OCI-LY7 (cell line): ENCODE data around the gene COL16A1. TPM values are rescaled to one million over a fixed set of nuclear protein-coding genes. Genes with fewer than 3 reads are reported as not detected.

Source experiments
- Bru-seq: library from RNA; stranded (reverse); fragments of 400-500 nt; gene quantifications from one replicate; lab custom pipeline; 2021; lab: Mats Ljungman, UMichigan
- BruChase-seq, 2 experiments: library from RNA; stranded (reverse); fragments of 400-500 nt; gene quantifications; one replicate each; lab custom pipeline; 2021; lab: Mats Ljungman, UMichigan
- BruUV-seq: library from RNA; stranded (reverse); fragments of 400-500 nt; replicated peaks from 2 replicates; lab custom pipeline; 2021; lab: Mats Ljungman, UMichigan
- CTCF ChIA-PET: fragments of 300-600 bp; sonication (Branson Sonifier 250); formaldehyde crosslinking; loops from one replicate; lab custom pipeline; 2022; ENCODE audit warnings: antibody characterized with exemption; ENCODE audit not compliant: unreplicated experiment; lab: Charles Lee
- POLR2A ChIA-PET: fragments of 300-600 bp; sonication (Branson Sonifier 250); formaldehyde crosslinking; loops from one replicate; lab custom pipeline; 2022; ENCODE audit warnings: antibody characterized with exemption; lab: Charles Lee
- DNase-seq: peaks from one replicate; pipeline ENCODE4 v3.0.0-alpha.2; 2015; ENCODE audit warnings: low spot score
- H2AFZ ChIP-seq: fragments of 200-600 bp; sonication (generic), shearing (Covaris generic); 2 replicates; pipeline ENCODE4 v1.6.1; 2014; ENCODE audit warnings: mild to moderate bottlenecking, antibody characterized with exemption, low read length, moderate library complexity
- H3K27ac ChIP-seq: fragments of 200-600 bp; sonication (generic); 2 replicates; pipeline ENCODE4 v1.5.1; 2014; ENCODE audit warnings: mixed run types, low read depth, mild to moderate bottlenecking, moderate library complexity, low read length, inconsistent platforms; ENCODE audit not compliant: poor library complexity, severe bottlenecking
- H3K36me3 ChIP-seq: fragments of 200-600 bp; sonication (generic); 2 replicates; pipeline ENCODE4 v1.6.1; 2014; ENCODE audit warnings: mild to moderate bottlenecking, antibody characterized with exemption, low read length, moderate library complexity, mixed read lengths; ENCODE audit not compliant: insufficient read depth
- H3K4me1 ChIP-seq: fragments of 200-600 bp; sonication (generic); 2 replicates; pipeline ENCODE4 v1.5.1; 2014; ENCODE audit warnings: mild to moderate bottlenecking, low read length; ENCODE audit not compliant: insufficient read depth, poor library complexity, severe bottlenecking
- H3K4me2 ChIP-seq: fragments of 200-600 bp; sonication (generic); 2 replicates; pipeline ENCODE4 v1.6.1; 2014; ENCODE audit warnings: mild to moderate bottlenecking, low read length
- H3K4me3 ChIP-seq: fragments of 200-600 bp; sonication (generic); 2 replicates; pipeline ENCODE4 v1.5.1; 2014; ENCODE audit warnings: mild to moderate bottlenecking, low read depth, low read length; ENCODE audit not compliant: poor library complexity, severe bottlenecking
- H3K79me2 ChIP-seq: fragments of 200-600 bp; sonication (generic); 2 replicates; pipeline ENCODE4 v1.6.1; 2016; ENCODE audit warnings: low read depth, mild to moderate bottlenecking, low read length, moderate library complexity, mixed read lengths; ENCODE audit not compliant: insufficient read depth
- H3K9me2 ChIP-seq: fragments of 200-600 bp; sonication (generic); 2 replicates; pipeline ENCODE4 v1.6.1; 2016; ENCODE audit warnings: mild to moderate bottlenecking, low read length, mixed read lengths; ENCODE audit not compliant: insufficient read depth
- H3K9me3 ChIP-seq: fragments of 200-600 bp; sonication (generic); 2 replicates; pipeline ENCODE4 v1.6.1; 2014; ENCODE audit warnings: mild to moderate bottlenecking, mixed run types, low read length, mixed read lengths
- H4K20me1 ChIP-seq: fragments of 200-600 bp; sonication (generic); 2 replicates; pipeline ENCODE4 v1.6.1; 2014; ENCODE audit warnings: mild to moderate bottlenecking, antibody characterized with exemption, low read length, moderate library complexity, mixed read lengths; ENCODE audit not compliant: insufficient read depth
- EZH2phosphoT487 ChIP-seq: fragments of 200-600 bp; sonication (generic); IDR thresholded peaks from 2 replicates; pipeline ENCODE4 v1.6.1; 2018; ENCODE audit warnings: low read depth, borderline replicate concordance, mild to moderate bottlenecking, mixed run types, antibody characterized with exemption, low read length, moderate library complexity, mixed read lengths
- intact Hi-C: fragments of 100-400 bp; cut with micrococcal nuclease; formaldehyde crosslinking; loops from one replicate; pipeline ENCODE4 v1.10.0; 2022; ENCODE audit not compliant: unreplicated experiment
- long read RNA-seq: library from polyadenylated mRNA; stranded (forward); transcript quantifications from one replicate; pipeline ENCODE4 v2.0.0, GENCODE V29; 2022
- total RNA-seq, 2 experiments: library from RNA; depleted of rRNA in 1 of 2; stranded (reverse); fragments of >200 nt in 1 of 2; shearing (Covaris generic) in 1 of 2; gene quantifications; 2 replicates each; pipeline ENCODE4 v1.2.3, GENCODE V29; 2014 to 2022
- TF ChIP-seq, protein P1 (sequence below): fragments of 200-600 bp; sonication (generic); conservative IDR thresholded peaks from 2 replicates; pipeline ENCODE4 v1.5.1; 2014; ENCODE audit warnings: mild to moderate bottlenecking, antibody characterized with exemption, low read length, moderate library complexity, mixed read lengths

Gene COL16A1
- total RNA-seq (2014; rRNA removed; shearing (Covaris generic)) (not detected in 2 replicates), total RNA-seq (2022) (not detected in 2 replicates), Bru-seq, nascent RNA (not detected), BruChase-seq, experiment 1, labeled RNA remaining after a 6-hour chase (not detected), BruChase-seq, experiment 2, labeled RNA remaining after a 2-hour chase (not detected)
- long read RNA-seq, result 0 reads

DNA sequence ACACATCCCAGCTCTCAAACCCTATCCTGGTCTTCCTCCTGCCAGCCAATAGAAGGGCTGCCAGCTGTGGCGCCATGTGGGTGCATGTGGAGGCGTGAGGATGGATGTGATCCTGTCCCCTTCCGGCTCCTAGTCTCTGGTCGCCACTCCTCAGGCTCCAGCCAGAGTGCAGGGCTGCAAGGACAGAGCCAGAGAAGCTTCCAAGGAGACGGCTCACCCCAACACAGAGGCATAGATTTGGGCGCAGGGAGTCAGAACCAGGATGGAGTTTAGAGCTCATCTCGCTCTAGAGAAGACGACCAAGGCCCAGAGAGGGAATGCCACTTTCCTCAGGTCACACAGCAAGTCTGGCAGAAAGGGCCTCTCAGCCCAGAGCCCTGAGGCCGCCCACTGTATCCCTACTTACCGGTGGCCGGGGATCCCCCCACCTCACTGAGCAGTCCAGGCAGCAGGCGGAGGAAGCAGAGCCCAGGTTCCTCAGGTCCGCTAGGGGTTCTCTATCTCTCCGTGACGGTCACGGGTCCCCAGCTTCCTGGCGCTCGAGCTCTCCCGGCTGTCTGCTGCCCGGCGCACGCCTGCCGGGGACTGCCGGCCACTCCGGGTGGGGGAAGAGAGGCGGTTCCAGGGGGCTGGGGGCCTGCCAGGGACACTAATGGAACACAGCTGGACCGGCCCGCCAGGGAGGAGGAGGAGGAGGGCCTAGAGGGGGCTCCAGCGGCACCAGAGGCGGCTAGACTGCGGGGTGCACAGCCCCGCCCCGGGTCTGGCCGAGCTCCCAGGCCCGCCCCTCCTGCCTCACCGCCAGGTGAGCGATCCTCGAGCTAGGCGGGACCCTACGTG is at the start of gene COL16A1:
COL16A1 (minus strand) TSS at position 587 of the 840 bp plus-strand sequence. CDS start 1,824 bp downstream, outside the sequence.
- TF ChIP-seq, protein P1, sequence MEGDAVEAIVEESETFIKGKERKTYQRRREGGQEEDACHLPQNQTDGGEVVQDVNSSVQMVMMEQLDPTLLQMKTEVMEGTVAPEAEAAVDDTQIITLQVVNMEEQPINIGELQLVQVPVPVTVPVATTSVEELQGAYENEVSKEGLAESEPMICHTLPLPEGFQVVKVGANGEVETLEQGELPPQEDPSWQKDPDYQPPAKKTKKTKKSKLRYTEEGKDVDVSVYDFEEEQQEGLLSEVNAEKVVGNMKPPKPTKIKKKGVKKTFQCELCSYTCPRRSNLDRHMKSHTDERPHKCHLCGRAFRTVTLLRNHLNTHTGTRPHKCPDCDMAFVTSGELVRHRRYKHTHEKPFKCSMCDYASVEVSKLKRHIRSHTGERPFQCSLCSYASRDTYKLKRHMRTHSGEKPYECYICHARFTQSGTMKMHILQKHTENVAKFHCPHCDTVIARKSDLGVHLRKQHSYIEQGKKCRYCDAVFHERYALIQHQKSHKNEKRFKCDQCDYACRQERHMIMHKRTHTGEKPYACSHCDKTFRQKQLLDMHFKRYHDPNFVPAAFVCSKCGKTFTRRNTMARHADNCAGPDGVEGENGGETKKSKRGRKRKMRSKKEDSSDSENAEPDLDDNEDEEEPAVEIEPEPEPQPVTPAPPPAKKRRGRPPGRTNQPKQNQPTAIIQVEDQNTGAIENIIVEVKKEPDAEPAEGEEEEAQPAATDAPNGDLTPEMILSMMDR, result no peak
- TF ChIP-seq EZH2phosphoT487, result no peak
- DNase-seq, result no peak
- intact Hi-C loops, result no loop called here
- Histone ChIP-seq H4K20me1 (no peaks in the 10 kb centered on the region), H3K36me3 (no peaks in the 10 kb centered on the region), H3K27ac (no peak within 1 kb of the TSS), H3K4me1 (no peaks in the 10 kb centered on the region), H3K9me2 (no peaks in the 10 kb centered on the region), H3K4me3 (no peak within 1 kb of the TSS), H3K9me3 (no peaks in the 10 kb centered on the region), H3K79me2 (no peaks in the 10 kb centered on the region), H3K4me2 (no peak within 1 kb of the TSS), H2AFZ (no peak within 1 kb of the TSS)
- POLR2A ChIA-PET, result interaction anchor here (0.6 to 1.1 kb wide), 3 partner anchors 10 to 872 kb away, joined by 3 to 6 read pairs (median 3); no protein-coding TSS in a partner anchor
- CTCF ChIA-PET, result no interaction called here
- no TSS peak for BruUV-seq

DNA sequence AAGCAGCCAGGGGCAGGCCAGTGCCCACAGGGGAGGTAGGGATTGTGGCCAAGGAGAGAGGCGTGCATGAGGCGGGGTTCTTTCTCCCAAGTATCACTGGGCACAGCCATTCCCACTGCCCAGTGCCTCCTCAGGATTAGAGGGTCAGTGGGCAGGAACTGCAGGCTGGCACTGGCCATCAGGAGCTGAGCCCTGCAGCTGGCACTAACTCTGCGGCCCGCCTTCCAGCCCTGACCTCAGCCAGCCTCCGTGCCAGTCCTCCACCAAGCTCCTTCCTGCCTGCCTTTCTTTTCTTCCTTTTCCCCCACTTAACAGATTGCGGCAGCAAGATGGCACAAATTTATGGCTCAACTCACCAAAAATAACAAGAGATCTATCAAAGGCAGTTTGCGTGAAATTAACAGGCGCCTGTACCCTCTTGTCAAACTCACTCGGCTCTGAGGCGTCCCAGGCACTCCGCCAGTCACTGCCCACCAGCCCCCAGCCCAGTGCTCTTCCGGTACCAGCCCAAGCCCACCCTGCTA is 49.2 kb upstream of the COL16A1 start:
- CTCF ChIA-PET, result no interaction called here
- Histone ChIP-seq H3K27ac (no peak overlapping the region), H4K20me1 (peaks cover 4% of the 10 kb centered on the region; the same call in 1 of the 2 replicates), H3K9me3 (no peaks in the 10 kb centered on the region), H3K36me3 (no peaks in the 10 kb centered on the region), H3K9me2 (no peaks in the 10 kb centered on the region), H3K79me2 (no peaks in the 10 kb centered on the region), H2AFZ (no peak overlapping the region), H3K4me1 (peaks cover 24% of the 10 kb centered on the region), H3K4me2 (no peak overlapping the region), H3K4me3 (no peak overlapping the region)
- intact Hi-C loops, result no loop called here
- no peak for TF ChIP-seq EZH2phosphoT487
- TF ChIP-seq, protein P1, result no peak
- no TSS peak for BruUV-seq
- POLR2A ChIA-PET, result interaction anchor here (0.6 kb wide), 2 partner anchors 86 to 784 kb away, joined by 3 read pairs; no protein-coding TSS in a partner anchor
- DNase-seq, result no peak
